K562 (cell line): ENCODE measurements around the gene CRX.

Experiments
- CTCF ChIP-seq, 3 experiments: IDR thresholded peaks in 2 of 3; conservative IDR thresholded peaks in 1 of 3; 2 replicates each; pipeline ENCODE4 v1.5.1; 2011 to 2012; ENCODE audit warnings: low read length in 3 of 3, mild to moderate bottlenecking in 3 of 3, control low read depth in 2 of 3, improper control_type of control experiment in 1 of 3, inconsistent platforms in 1 of 3, low read depth in 1 of 3, mixed read lengths in 1 of 3, moderate library complexity in 1 of 3; ENCODE audit not compliant: insufficient read depth in 2 of 3
- EP300 ChIP-seq: IDR thresholded peaks from 2 replicates; pipeline ENCODE4 v1.6.1; 2012; ENCODE audit warnings: low read length, improper control_type of control experiment
- HDAC6 ChIP-seq: IDR thresholded peaks from 2 replicates; pipeline ENCODE4 v1.6.1; 2012; ENCODE audit warnings: low read depth, mild to moderate bottlenecking, control low read depth, inconsistent platforms, low read length, moderate library complexity
- MEF2D ChIP-seq: conservative IDR thresholded peaks from 2 replicates; pipeline ENCODE4 v1.6.1; 2016; ENCODE audit warnings: low read depth, missing genetic modification characterization, missing compliant biosample characterization
- NCOA4 ChIP-seq: fragments of 450-650 bp; IDR thresholded peaks from 2 replicates; pipeline ENCODE4 v1.6.1; 2018; ENCODE audit warnings: mild to moderate bottlenecking; ENCODE audit not compliant: partially characterized antibody
- PKNOX1 ChIP-seq: fragments of 450-650 bp; IDR thresholded peaks from 2 replicates; pipeline ENCODE4 v1.6.1; 2016
- PTTG1 ChIP-seq: fragments of 450-650 bp; IDR thresholded peaks from 2 replicates; pipeline ENCODE4 v1.6.1; 2016; ENCODE audit warnings: low read depth, mild to moderate bottlenecking, missing genetic modification characterization, missing compliant biosample characterization
- RBBP5 ChIP-seq: fragments of 200-600 bp; sonication (generic); IDR thresholded peaks from 2 replicates; pipeline ENCODE4 v1.6.1; 2012; ENCODE audit warnings: borderline replicate concordance, mild to moderate bottlenecking, low read length, control low read depth, inconsistent platforms; ENCODE audit not compliant: insufficient read depth, poor library complexity, severe bottlenecking
- RNF2 ChIP-seq: sonication (generic); IDR thresholded peaks from 2 replicates; pipeline ENCODE4 v1.6.1; 2016
- SOX6 ChIP-seq: fragments of 450-650 bp; IDR thresholded peaks from 2 replicates; pipeline ENCODE4 v1.6.1; 2014; ENCODE audit warnings: mild to moderate bottlenecking
- SREBF2 ChIP-seq: sonication (generic); formaldehyde crosslinking; IDR thresholded peaks from 2 replicates; pipeline ENCODE4 v1.4.0; 2020; ENCODE audit warnings: mild to moderate bottlenecking, missing genetic modification reagents
- THRB ChIP-seq: fragments of 450-650 bp; formaldehyde crosslinking; conservative IDR thresholded peaks from 2 replicates; pipeline ENCODE4 v1.4.0; 2022; ENCODE audit warnings: mild to moderate bottlenecking, missing genetic modification characterization
- UBTF ChIP-seq, 2 experiments: IDR thresholded peaks; 2 replicates each; pipeline ENCODE4 v1.6.1; 2012; ENCODE audit warnings: improper control_type of control experiment in 2 of 2, low read depth in 2 of 2, low read length in 2 of 2, borderline replicate concordance in 1 of 2
- ZNF324 ChIP-seq: fragments of 250-450 bp; sonication (Bioruptor Pico); IDR thresholded peaks from 2 replicates; pipeline ENCODE4 v1.4.0; 2020; ENCODE audit warnings: mild to moderate bottlenecking

GRCh38 chr19:47792616-47793015 lies 29.1 kb upstream of the CRX start:
- TF ChIP-seq CTCF (IDR thresholded peaks at IDR 0.05 in 2 of 3, conservative IDR thresholded peaks at IDR 0.05 in 1 of 3; ENCODE audit: insufficient read depth in 2 of 3, low read depth in 1 of 3, low read length in 3 of 3) = no peak
- no peak for TF ChIP-seq UBTF (IDR thresholded peaks at IDR 0.05; ENCODE audit: borderline replicate concordance in 1 of 2, low read depth in 2 of 2, low read length in 2 of 2)
- TF ChIP-seq EP300 = no peak
- TF ChIP-seq PTTG1 (tag) = no peak
- no peak for TF ChIP-seq NCOA4
- TF ChIP-seq SREBF2 (CRISPR knock-in tag) = no peak
- TF ChIP-seq HDAC6 = no peak
- no peak for TF ChIP-seq RBBP5
- no peak for TF ChIP-seq MEF2D (tag)
- TF ChIP-seq THRB = no peak
- TF ChIP-seq PKNOX1 = no peak
- no peak for TF ChIP-seq RNF2
- TF ChIP-seq SOX6 = no peak
- TF ChIP-seq ZNF324 (CRISPR knock-in tag) = no peak
